NOMO-1 treated with dmso at 0.1 percent for 144 hours (cell line): Measurements from ENCODE around the gene ANAPC1.
"Not testable (repeated sequence)": the region's sequence is repeated elsewhere in the genome, so short reads cannot be mapped to it uniquely, and the experiment has no call there.

Source experiments
- DNase-seq: peaks from one replicate; lab custom pipeline; 2025; ENCODE audit not compliant: unreplicated experiment; lab: John Stamatoyannopoulos, UW

Gene ANAPC1

GRCh38 chr2:111812970-111813622 lies 70.9 kb downstream of the ANAPC1 start:
- DNase-seq: not testable (repeated sequence)

GRCh38 chr2:111790633-111791032 lies 93.4 kb downstream of the ANAPC1 start:
- not testable (repeated sequence) for DNase-seq

- not testable (repeated sequence) for DNase-seq
These were observed 99.9 kb downstream of the ANAPC1 start for GRCh38 chr2:111784081-111784480.

- DNase-seq: not testable (repeated sequence)
These were observed 101.8 kb downstream of the ANAPC1 start for GRCh38 chr2:111782195-111782594.

- DNase-seq: not testable (repeated sequence)
These were observed 102.4 kb downstream of the ANAPC1 start for GRCh38 chr2:111781443-111782094.

- DNase-seq: not testable (repeated sequence)
These were observed 106.8 kb downstream of the ANAPC1 start for GRCh38 chr2:111777155-111777554.

GRCh38 chr2:111776296-111776695 lies 107.7 kb downstream of the ANAPC1 start:
- not testable (repeated sequence) for DNase-seq

- DNase-seq: not testable (repeated sequence)
These were observed 111.8 kb downstream of the ANAPC1 start for GRCh38 chr2:111772180-111772579.

GRCh38 chr2:111770916-111771658 lies 112.9 kb downstream of the ANAPC1 start:
- DNase-seq: not testable (repeated sequence)

- not testable (repeated sequence) for DNase-seq
These were observed 115.5 kb downstream of the ANAPC1 start for GRCh38 chr2:111768266-111769190.

GRCh38 chr2:111767087-111767486 lies 116.9 kb downstream of the ANAPC1 start:
- peak; percentile 49 for DNase-seq

- not testable (repeated sequence) for DNase-seq
These were observed 117.7 kb downstream of the ANAPC1 start for GRCh38 chr2:111766295-111766694.

- not testable (repeated sequence) for DNase-seq
These were observed 119.8 kb downstream of the ANAPC1 start for GRCh38 chr2:111764151-111764550.

GRCh38 chr2:111760697-111761284 lies 123.2 kb downstream of the ANAPC1 start:
- DNase-seq: not testable (repeated sequence)

- DNase-seq: not testable (repeated sequence)
These were observed 131.5 kb downstream of the ANAPC1 start for GRCh38 chr2:111752533-111752932.

GRCh38 chr2:111750641-111751040 lies 133.4 kb downstream of the ANAPC1 start:
- DNase-seq: not testable (repeated sequence)

GRCh38 chr2:111748429-111748828 lies 135.6 kb downstream of the ANAPC1 start:
- DNase-seq: not testable (repeated sequence)

- not testable (repeated sequence) for DNase-seq
These were observed 136.4 kb downstream of the ANAPC1 start for GRCh38 chr2:111747410-111748115.

- DNase-seq: not testable (repeated sequence)
These were observed 139.2 kb downstream of the ANAPC1 start for GRCh38 chr2:111744751-111745150.

- not testable (repeated sequence) for DNase-seq
These were observed 142.5 kb downstream of the ANAPC1 start for GRCh38 chr2:111741517-111741916.
